Right ventricle myocardium inferior (tissue), 1 donor: ENCODE results near the gene DACH1. TPM values are rescaled to one million over a fixed set of nuclear protein-coding genes. Genes with fewer than 3 reads are reported as not detected.

Experiments
- ATAC-seq: fragments of 200-7000 bp; cut with Tn5 transposase; one replicate; pipeline ENCODE4 v1.9.1; 2020; ENCODE audit warnings: mild to moderate bottlenecking, moderate library complexity
- DNase-seq: peaks from one replicate; pipeline ENCODE4 v3.0.0; 2021; ENCODE audit errors: missing footprints
- intact Hi-C: fragments of 100-400 bp; cut with DNase I; formaldehyde crosslinking; loops from one replicate; pipeline ENCODE4 v1.11.0; 2022
- total RNA-seq: library from RNA; stranded (reverse); fragmentation: NEBNext Ultra II Directional; extraction: Animal tissue kit (Norgen Biotek cat#: 25700); gene quantifications from one replicate; pipeline ENCODE4 v1.2.1, GENCODE V29; 2021
- donor health status: DM: no; HTN: yes; CAD: no; lungs with severe emphysema.

DACH1 gene
- total RNA-seq, 1 donor from 2014 or later = 4.7 TPM

DNA sequence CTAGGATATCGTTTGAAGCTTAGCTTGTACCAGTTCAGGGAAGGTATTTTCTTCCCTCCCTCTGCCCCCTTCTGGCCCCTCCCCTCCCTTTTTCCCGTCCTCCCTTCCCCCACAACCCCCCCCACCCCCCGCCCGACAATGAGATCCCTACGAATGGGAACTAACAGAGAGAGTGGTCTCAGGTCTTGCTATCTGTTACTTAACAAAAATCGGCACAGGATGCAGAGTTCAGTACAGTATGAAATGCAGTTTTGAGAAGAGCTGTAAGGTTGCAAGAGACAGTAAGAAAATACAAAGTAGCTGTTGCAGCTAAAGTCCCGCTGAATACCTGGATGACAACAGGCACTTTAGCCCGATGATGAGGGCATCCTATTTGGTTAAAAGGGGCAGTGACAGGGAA is 3.1 kb upstream of the DACH1 start:
- DNase-seq (no peak), ATAC-seq (no peak)
- intact Hi-C loops = no loop called here

DNA sequence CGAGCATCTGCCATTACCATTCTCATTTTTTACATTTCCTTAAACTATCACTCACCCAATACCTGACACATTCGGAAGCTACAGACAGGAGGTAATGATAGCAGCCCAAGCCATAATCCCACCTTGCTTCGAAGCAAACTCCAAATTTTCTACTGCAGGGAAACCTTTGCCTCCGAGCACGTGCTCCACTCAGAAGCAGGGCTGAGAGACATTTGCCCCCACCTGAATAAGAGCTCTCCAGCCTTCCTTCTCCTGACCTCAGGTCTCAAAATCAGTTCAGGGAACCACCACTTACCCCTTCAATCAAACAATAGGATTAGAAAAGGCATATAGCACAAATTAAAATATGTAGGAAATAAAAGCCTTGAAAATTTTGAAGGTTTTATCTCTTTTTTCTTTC is 2.3 kb upstream of the DACH1 start:
- intact Hi-C loops = loop anchor here (10.0 kb wide), 3 partner anchors 154 to 404 kb away; no protein-coding TSS in a partner anchor
- no peak for DNase-seq
- ATAC-seq = no peak

DNA sequence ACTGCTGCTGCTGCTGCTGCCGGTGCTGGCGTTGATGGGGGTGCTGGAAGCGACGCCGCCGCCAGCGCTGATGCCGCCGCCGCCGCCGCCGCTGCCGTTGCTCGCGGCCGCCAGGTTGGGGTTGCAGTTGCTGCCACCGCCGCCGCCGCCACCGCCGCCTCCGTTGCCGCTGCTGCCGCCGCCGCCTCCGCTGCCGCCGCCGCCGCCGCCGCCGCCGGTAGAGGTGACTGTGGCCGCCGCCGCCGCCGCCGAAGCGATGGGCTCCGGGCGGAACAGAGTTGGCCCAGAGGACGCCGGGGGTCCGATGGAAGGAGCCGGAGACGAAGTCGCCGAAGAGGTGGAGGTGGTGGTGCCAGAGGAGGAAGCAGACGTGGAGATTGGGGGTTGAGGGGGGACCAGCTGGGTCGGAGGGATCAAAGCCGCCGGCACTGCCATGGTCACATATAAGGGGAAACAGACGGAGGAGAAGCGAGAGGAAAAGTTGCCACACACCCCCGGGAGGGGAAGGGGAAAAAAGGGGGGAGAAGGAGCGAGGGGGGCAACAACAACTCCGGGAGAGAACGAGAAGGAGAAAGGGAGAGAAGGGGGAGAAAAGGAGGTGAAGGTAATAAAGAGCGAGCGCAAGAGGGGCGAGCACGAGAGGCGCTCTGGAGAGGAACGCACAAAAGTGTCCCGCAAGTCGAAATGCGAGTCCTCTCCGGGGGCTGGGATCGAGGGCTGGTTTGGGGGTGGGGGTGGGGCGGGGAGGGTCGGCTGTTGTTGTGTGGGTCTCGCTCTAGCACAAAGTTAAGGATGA is 471 bp downstream of the DACH1 start:
- no peak for ATAC-seq
- intact Hi-C loops = loop anchor here (2.0 to 10.0 kb wide), 4 partner anchors 152 to 402 kb away; no protein-coding TSS in a partner anchor

DNA sequence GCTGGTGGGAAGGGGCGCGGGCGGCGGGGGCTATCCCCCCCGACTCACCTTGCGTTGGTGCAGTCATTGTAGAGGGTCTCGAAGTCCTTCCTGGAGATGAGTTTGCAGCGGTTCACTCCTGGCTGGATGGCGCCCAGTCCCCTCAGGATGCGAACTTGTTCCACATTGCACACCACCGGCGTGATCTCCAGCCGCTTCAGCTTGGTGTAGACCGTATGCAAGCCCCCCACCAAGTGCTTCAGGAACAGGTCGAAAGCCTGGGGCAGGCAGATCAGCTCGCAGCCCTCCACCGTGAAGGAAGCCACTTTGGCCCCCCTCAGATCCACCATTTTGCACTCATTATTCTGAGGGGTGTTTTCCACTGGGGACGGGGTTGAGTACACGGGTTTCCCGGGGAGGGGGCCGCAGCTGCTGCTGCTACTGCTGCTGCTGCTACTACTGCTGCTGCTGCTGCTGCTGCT is 1.1 kb downstream of the DACH1 start:
- peak; percentile 67 for DNase-seq
- no peak for ATAC-seq
- intact Hi-C loops = loop anchor here (2.0 to 10.0 kb wide), 4 partner anchors 151 to 401 kb away; no protein-coding TSS in a partner anchor

More for the DNA sequence above, 471 bp downstream of the DACH1 start:
- peak; percentile 69 for DNase-seq

DNA sequence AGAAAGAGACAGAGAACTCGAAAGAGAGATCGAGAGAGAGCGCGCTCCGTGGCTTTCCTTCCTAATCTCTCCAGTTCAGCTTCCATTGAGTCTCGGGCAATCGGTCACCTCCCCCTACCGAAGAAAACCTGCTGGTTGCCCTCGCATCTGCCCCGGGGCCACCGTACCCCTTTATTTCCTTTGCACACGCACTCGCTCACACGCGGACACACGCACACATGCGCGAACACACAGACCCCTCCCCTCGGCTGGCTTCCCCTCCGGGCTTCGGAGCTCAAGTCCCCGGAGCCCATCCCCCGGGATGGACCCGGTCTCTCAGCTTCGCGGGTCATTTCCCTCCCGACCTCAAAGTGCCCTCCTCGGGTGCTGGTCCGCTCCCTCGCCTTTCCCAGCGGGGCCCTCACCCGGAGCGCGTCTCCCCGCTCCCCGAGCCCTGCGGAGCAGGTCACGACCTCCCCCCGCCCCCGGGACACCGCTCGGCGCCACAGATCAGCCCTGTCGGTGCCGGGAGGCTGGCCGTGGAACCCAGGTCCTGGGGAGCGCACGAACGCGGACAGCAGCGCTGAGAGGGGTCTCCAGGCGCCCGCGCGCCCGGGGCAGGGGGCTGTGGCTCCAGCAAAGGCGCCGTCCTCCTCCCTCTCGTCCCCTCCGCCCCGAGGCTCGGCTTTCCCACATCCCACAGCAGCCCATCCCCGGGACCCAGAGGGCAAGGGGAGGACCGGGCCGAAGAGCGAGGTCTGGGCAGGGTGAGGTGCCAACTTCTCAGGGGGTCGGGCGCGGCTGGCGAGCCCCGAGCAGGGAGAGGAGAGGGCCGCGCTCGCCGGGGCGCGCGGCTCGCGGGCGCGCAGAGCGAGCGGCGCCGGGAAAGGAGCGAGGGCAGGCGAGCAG is 1.8 kb downstream of the DACH1 start:
- DNase-seq (peak; percentile 73), ATAC-seq (peak; percentile 37)
- intact Hi-C loops = loop anchor here (10.0 kb wide), 3 partner anchors 150 to 400 kb away; no protein-coding TSS in a partner anchor

DNA sequence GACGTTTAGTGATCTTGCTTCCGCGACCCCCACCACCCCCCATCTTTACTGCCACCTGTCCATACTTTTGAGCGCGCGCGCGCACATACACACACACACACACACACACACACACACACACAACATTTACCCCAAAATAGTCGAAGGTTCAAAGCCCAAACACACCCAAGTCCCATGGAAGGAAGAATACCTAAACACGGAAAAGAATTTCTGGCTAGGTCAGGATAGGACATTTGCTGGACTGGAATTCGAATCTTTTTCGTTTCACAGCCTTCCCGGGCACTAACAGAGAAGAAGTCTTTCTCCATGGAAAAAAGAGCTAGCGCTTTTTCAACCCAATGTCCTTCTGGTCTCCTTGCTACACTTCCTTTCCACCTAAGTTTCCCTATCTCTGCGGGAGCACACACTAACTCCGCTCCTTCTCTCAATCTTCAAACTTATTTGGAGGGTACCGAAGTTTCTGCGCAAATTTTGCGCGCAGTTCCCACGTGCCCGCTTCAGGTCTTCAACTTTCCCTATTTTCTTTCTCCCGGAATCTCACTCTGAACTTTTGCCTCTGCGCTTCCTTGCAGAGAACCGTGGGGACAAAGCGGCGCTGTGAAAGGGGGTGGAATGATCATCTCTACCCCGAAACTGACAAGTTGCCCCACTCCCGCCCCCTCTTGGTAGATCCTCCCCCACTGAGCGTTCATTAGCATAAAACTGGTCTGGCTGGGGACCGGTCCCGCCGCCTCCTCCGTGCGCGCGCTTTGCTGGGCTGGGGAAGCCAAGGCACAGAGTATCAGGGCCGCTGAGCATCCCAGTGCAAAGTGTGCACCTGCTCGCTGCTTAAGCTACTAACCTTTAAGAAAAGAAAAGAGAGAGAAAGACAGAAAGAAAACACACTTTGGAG is 2.7 kb downstream of the DACH1 start:
- peak; percentile 75 for DNase-seq
- intact Hi-C loops = loop anchor here (10.0 kb wide), 3 partner anchors 150 to 400 kb away; no protein-coding TSS in a partner anchor
- peak; percentile 62 for ATAC-seq

DNA sequence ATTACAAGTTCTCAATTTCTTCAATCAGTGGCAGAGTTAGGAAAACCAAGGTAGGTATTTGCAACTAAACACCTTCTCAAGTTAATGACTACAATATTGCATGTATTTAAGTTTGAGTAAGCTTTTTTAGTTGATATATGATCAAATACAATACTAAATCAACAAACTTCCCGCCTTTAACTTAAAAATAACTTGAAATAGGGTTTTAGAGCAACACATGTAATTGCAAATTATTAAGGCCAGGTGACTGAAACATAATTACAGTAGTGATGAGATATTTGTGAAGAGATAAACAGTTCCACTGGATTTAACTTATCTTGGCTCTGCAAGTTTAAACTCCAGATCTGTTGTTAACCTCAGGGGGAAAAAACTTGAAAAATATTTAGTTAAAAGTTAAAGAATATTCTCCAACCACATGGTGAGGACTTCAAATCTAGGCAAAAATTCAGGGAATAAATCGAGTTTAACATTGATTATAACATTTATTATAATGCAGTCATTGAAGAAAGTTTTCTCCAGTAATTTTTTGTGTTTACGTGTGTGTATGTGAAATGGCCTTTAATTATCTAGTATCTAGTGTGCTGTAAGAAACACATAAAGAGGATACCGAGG is 3.6 kb downstream of the DACH1 start:
- ATAC-seq = no peak
- intact Hi-C loops = loop anchor here (10.0 kb wide), 3 partner anchors 149 to 399 kb away; no protein-coding TSS in a partner anchor
- DNase-seq = no peak

DNA sequence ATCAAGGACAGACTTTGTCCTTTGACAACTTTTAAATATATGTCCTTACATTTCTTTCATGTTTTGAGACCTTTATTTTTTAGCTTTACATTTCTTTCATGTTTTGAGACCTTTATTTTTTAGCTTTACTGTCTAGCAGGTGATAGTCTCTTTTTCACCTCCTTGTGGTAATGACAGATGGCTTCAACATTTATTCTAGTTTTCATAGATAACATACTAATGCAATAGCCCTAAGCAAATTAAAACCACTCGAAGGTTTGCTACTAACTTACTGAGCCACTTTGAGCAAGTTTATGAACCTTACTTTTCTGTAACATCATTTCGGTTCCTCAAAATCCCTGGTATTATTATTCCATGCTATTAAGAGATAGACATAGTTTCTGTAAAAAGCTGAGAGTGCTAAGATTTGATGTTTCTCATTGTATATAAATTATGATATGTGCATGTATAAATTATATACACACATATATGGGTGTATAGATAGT is 4.5 kb downstream of the DACH1 start:
- no peak for ATAC-seq
- DNase-seq = no peak
- intact Hi-C loops = loop anchor here (10.0 kb wide), 3 partner anchors 148 to 398 kb away; no protein-coding TSS in a partner anchor

DNA sequence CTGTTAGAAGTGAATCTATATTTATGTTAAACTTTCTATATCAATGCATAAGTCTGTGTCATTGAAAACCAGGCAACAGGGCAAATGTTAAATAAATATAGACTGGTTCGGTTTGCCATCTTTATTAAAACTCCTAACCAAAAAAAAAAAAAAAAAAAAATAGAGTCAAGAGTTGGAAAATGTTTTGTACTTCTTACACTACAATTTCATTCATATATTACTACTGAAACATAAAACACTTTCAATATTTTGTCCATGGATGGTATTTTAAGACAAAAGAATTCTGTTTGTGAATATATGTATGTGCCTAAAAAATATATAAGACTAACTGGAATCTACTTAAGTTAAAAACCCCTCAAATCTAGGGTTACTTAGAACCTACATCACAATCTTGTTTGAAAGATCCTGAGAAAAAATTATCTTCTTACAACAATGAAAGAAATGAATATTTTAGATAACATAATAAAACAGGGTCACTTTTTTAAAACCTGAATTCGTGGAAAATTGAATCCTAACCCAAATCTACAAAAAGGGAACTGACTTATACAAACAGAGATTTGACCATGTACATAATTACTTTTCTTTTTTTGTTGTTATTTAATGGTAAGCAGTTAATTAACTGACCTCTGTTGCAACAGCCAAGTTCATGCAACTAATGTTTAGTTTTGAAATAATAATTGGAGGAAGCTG is 5.1 kb downstream of the DACH1 start:
- DNase-seq (no peak), ATAC-seq (no peak)
- intact Hi-C loops = loop anchor here (10.0 kb wide), 3 partner anchors 147 to 397 kb away; no protein-coding TSS in a partner anchor

DNA sequence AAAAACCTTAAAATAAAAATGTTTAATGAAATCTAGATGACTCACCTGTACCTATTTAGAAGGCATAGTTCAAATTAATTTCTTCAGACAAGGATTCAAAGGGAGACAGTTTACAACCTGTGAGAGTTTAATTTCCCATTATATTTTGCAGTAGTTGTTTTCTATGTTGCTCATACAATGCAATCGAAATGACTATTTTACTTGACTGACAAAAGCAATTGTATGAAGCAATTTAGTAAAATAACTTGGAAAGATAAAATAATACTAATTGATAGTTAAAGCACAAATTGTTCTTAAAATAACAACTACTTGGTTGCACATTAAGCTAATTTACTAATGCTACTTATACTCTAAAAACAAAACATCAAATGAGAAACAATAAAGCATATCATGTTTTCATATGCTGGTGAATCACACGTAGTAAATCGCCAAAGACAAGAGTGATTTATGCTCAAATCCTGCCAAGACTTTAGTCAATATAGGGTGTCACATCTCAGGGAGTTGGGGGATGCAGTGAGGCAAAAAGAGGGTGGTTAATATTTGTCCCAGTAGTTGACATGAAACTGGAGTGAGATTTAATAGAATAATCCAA is 6.4 kb downstream of the DACH1 start:
- ATAC-seq (no peak), DNase-seq (no peak)
- intact Hi-C loops = loop anchor here (10.0 kb wide), 3 partner anchors 146 to 396 kb away; no protein-coding TSS in a partner anchor

DNA sequence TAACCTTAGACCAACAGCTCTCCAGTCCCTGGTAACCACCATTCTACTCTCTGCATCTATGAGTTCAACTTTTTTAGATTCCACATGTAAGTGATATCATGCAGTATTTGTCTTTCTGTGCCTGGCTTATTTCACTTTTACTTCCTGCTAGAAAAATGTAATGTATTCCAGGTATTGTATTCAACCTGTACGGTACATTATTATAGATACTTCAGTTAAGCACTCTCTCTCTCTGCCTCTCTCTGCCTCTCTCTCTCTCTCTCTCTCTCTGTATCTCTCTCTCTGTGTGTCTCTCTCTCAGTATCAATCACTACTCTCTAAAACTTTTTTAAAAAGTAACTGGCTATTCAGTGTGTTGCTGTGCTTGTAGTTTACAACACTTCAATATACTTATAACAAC is 8.4 kb downstream of the DACH1 start:
- ATAC-seq (no peak), DNase-seq (no peak)
- intact Hi-C loops = no loop called here

DNA sequence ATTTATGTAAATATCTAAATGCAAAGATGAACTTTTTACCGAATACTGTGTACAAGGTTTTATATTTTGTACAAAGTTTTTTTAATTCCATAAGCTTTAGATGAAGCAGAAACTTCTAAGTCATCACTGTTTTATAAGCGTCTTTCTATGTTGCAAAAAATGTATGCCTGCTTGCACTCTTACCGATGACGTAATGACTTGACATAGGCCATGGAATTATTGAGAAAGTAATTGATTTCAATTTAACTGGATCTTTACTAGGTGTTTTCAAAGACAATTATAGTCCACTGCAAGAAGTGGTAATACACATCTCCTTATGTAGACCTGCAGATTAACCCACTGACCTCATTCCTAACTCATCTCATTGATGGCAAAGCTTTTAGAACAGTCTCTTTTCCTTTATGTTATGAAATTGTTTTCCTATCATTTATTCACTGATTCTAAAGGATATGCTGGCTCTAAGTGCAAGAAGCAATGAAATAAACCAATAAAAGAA is 10.4 kb downstream of the DACH1 start:
- intact Hi-C loops = no loop called here

DNA sequence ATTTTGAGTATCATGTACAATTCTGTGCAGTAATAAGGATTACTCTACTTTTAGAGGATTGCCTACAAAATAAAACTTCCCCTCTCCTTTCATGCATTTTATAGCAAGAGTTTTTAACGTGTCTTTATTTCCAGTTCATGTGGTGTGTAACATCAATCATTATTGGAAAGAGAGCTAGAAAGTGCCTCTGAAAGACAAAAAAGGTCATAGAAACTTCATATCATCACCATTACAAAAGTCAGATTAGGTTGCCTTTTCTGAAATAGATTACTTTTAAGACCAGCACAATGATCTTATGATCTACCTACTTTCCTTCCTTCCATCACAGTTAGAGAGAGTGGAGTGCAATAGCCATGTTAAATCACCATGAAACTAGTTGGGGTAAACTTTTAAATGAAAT is 12.6 kb downstream of the DACH1 start:
- DNase-seq (no peak), ATAC-seq (no peak)
- intact Hi-C loops = no loop called here

More for the DNA sequence above, 10.4 kb downstream of the DACH1 start:
- DNase-seq (no peak), ATAC-seq (no peak)

DNA sequence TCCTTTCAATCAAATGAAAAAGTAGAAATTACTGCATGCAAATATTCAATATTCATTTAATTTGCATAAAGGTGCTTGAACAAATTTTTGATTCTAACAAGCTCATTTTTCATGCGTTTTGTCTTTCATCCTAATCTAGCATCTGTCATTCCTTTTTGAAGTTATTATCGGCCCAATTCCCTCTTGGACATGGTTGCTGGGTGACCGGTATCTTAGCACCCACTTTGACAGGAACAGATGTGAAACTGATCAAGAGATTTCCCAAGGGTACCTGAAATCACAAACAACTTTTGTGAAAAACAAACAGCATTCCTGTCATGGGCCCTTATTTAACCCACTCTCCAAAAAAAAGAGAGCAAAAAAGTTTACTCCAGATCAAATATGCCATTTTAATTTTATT is 13.3 kb downstream of the DACH1 start:
- no peak for ATAC-seq
- DNase-seq = no peak
- intact Hi-C loops = no loop called here

DNA sequence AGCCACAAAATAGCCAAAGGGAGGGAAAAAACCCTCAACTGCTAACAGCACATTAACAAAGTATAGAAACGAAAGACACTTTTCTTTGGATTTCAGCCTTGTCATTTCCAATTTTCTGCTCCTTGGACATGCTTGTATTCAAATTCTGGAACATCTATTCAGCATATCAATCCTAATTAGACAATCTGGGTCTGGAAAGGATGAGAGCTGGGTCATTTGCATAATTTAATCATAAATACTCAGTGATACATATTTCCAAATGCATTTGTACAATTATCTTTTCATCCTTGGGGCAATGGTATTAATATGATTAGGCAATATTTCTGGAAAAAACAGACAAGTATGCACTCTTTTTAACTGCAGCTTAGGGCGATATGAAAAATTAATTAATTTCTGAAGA is 14.3 kb downstream of the DACH1 start:
- intact Hi-C loops = no loop called here
- no peak for ATAC-seq
- DNase-seq = no peak
